Mesenchymal stem cell (in vitro differentiated cells and primary cell): ENCODE measurements around the gene FOSL2.

ENCODE experiments used
- DNase-seq: peaks from one replicate; pipeline ENCODE4 v3.0.0-alpha.2; 2013
- H2AFZ ChIP-seq: one replicate; pipeline ENCODE4 v1.6.1; 2013; ENCODE audit warnings: low read depth, mild to moderate bottlenecking, control low read depth, inconsistent platforms, low read length, moderate library complexity
- H2AK5ac ChIP-seq: 2 replicates; pipeline ENCODE4 v1.6.1; 2013; ENCODE audit warnings: low read length, moderate library complexity, mild to moderate bottlenecking, inconsistent platforms; ENCODE audit not compliant: severe bottlenecking
- H2BK120ac ChIP-seq: one replicate; pipeline ENCODE4 v1.6.1; 2013; ENCODE audit warnings: low read depth, mild to moderate bottlenecking, inconsistent platforms, low read length, moderate library complexity
- H2BK12ac ChIP-seq, 2 experiments: one replicate each; pipeline ENCODE4 v1.6.1; 2013; ENCODE audit warnings: inconsistent platforms in 2 of 2, low read length in 2 of 2, mild to moderate bottlenecking in 2 of 2, moderate library complexity in 2 of 2, control low read depth in 1 of 2
- H2BK15ac ChIP-seq: one replicate; pipeline ENCODE4 v1.6.1; 2013; ENCODE audit warnings: mild to moderate bottlenecking, low read depth, inconsistent platforms; ENCODE audit not compliant: poor library complexity, severe bottlenecking
- H2BK5ac ChIP-seq: 2 replicates; pipeline ENCODE4 v1.6.1; 2013; ENCODE audit warnings: low read depth, mild to moderate bottlenecking, low read length, control low read depth, inconsistent platforms; ENCODE audit not compliant: poor library complexity, severe bottlenecking
- H3K14ac ChIP-seq, 2 experiments: one replicate each; pipeline ENCODE4 v1.6.1; 2013; ENCODE audit warnings: inconsistent platforms in 2 of 2, low read length in 2 of 2, control low read depth in 1 of 2, mild to moderate bottlenecking in 1 of 2, moderate library complexity in 1 of 2
- H3K18ac ChIP-seq, 2 experiments: one replicate each; pipeline ENCODE4 v1.6.1; 2013; ENCODE audit warnings: inconsistent platforms in 2 of 2, low read length in 2 of 2, control low read depth in 1 of 2, low read depth in 1 of 2, mild to moderate bottlenecking in 1 of 2
- H3K23ac ChIP-seq, 2 experiments: one replicate each; pipeline ENCODE4 v1.6.1; 2013; ENCODE audit warnings: inconsistent platforms in 2 of 2, low read length in 2 of 2, mild to moderate bottlenecking in 2 of 2, moderate library complexity in 2 of 2, control low read depth in 1 of 2
- H3K27ac ChIP-seq: 2 replicates; pipeline ENCODE4 v1.5.1; 2013; ENCODE audit warnings: mild to moderate bottlenecking, moderate library complexity, low read length, control low read depth, inconsistent platforms; ENCODE audit not compliant: poor library complexity, severe bottlenecking
- H3K27me3 ChIP-seq, 2 experiments: 2 replicates each; pipeline versions ENCODE4 v1.6.1 to v1.7.0; 2013; ENCODE audit warnings: low read length in 2 of 2, mild to moderate bottlenecking in 2 of 2, moderate library complexity in 2 of 2, control low read depth in 1 of 2, inconsistent platforms in 1 of 2; ENCODE audit not compliant: control insufficient read depth in 1 of 2, insufficient read depth in 1 of 2
- H3K36me3 ChIP-seq, 2 experiments: 2 replicates each; pipeline versions ENCODE4 v1.6.1 to v1.7.0; 2013; ENCODE audit warnings: low read length in 2 of 2, control low read depth in 1 of 2, inconsistent platforms in 1 of 2, low read depth in 1 of 2, mild to moderate bottlenecking in 1 of 2; ENCODE audit not compliant: insufficient read depth in 2 of 2, control insufficient read depth in 1 of 2
- H3K4ac ChIP-seq, 2 experiments: one replicate each; pipeline ENCODE4 v1.6.1; 2013; ENCODE audit warnings: inconsistent platforms in 2 of 2, low read length in 2 of 2, mild to moderate bottlenecking in 2 of 2, moderate library complexity in 2 of 2, control low read depth in 1 of 2, low read depth in 1 of 2
- H3K4me1 ChIP-seq: 2 replicates; pipeline ENCODE4 v1.6.1; 2013; ENCODE audit warnings: low read depth, low read length, control low read depth; ENCODE audit not compliant: control insufficient read depth, insufficient read depth
- H3K4me2 ChIP-seq: 2 replicates; pipeline ENCODE4 v1.6.1; 2013; ENCODE audit warnings: low read length, mild to moderate bottlenecking, inconsistent platforms; ENCODE audit not compliant: poor library complexity, severe bottlenecking
- H3K4me3 ChIP-seq, 2 experiments: 2 replicates each; pipeline versions ENCODE4 v1.5.1 to v1.7.0; 2013; ENCODE audit warnings: low read length in 2 of 2, mild to moderate bottlenecking in 2 of 2, control low read depth in 1 of 2, low read depth in 1 of 2; ENCODE audit not compliant: insufficient read depth in 1 of 2
- H3K79me1 ChIP-seq: replicated peaks from 2 replicates; pipeline ENCODE4 v1.6.1; 2013; ENCODE audit warnings: mild to moderate bottlenecking, control low read depth, low read length, inconsistent platforms; ENCODE audit not compliant: poor library complexity, severe bottlenecking
- H3K9ac ChIP-seq: 2 replicates; pipeline ENCODE4 v1.7.0; 2013; ENCODE audit warnings: mild to moderate bottlenecking, low read length, moderate library complexity
- H3K9me3 ChIP-seq: 2 replicates; pipeline ENCODE4 v1.7.0; 2013; ENCODE audit warnings: mild to moderate bottlenecking, low read length; ENCODE audit not compliant: control insufficient read depth
- H4K8ac ChIP-seq: one replicate; pipeline ENCODE4 v1.6.1; 2013; ENCODE audit warnings: inconsistent platforms, mild to moderate bottlenecking, low read length, moderate library complexity
- H4K91ac ChIP-seq: one replicate; pipeline ENCODE4 v1.6.1; 2013; ENCODE audit warnings: mild to moderate bottlenecking, low read length, inconsistent platforms
- WGBS: methylation state at CpG from one replicate; pipeline ENCODE4 v1.1.7; 2013; ENCODE audit warnings: mixed read lengths; 5-methylcytosine and 5-hydroxymethylcytosine counted together

FOSL2 gene

GRCh38 chr2:28419443-28420270 lies 27.0 kb downstream of the FOSL2 start:
- no peak overlapping the region for H4K8ac ChIP-seq
- H3K4me2 ChIP-seq = no peak overlapping the region
- H3K9me3 ChIP-seq = no peaks in the 10 kb centered on the region
- no peak overlapping the region for H3K18ac ChIP-seq
- H2AFZ ChIP-seq = no peak overlapping the region
- peaks cover 21 to 66% of the 10 kb centered on the region in 2 experiments for H3K36me3 ChIP-seq
- peaks cover 21% of the 10 kb centered on the region for H3K4me1 ChIP-seq
- H3K79me1 ChIP-seq = peaks cover 13% of the 10 kb centered on the region
- H3K23ac ChIP-seq = no peak overlapping the region
- H4K91ac ChIP-seq = no peak overlapping the region
- no peak overlapping the region for H3K9ac ChIP-seq
- no peak overlapping the region for H3K4me3 ChIP-seq
- no peak overlapping the region for H2AK5ac ChIP-seq
- H3K14ac ChIP-seq = no peak overlapping the region
- H2BK120ac ChIP-seq = no peak overlapping the region
- H2BK15ac ChIP-seq = no peak overlapping the region
- no peak for DNase-seq
- no peak overlapping the region for H3K27ac ChIP-seq
- H2BK12ac ChIP-seq = no peak overlapping the region
- H3K27me3 ChIP-seq = no peaks in the 10 kb centered on the region
- H2BK5ac ChIP-seq = no peak overlapping the region
- WGBS = 94% methylated on average over 7 of the region's 7 CpGs
- H3K4ac ChIP-seq = no peak overlapping the region

- Histone ChIP-seq H3K4me2 (no peak overlapping the region), H2AFZ (no peak overlapping the region), H3K14ac (no peak overlapping the region), H3K4me1 (peaks cover 16% of the 10 kb centered on the region), H2BK12ac (no peak overlapping the region), H3K18ac (no peak overlapping the region), H3K27ac (no peak overlapping the region), H3K23ac (no peak overlapping the region), H2BK120ac (no peak overlapping the region), H3K79me1 (peaks cover 11% of the 10 kb centered on the region), H4K91ac (no peak overlapping the region), H3K4ac (no peak overlapping the region), H2BK5ac (no peak overlapping the region), H3K4me3 (no peak overlapping the region), H4K8ac (no peak overlapping the region), H3K27me3 (no peaks in the 10 kb centered on the region), H2BK15ac (no peak overlapping the region), H3K36me3 (peaks cover 13 to 55% of the 10 kb centered on the region in 2 experiments), H3K9me3 (no peaks in the 10 kb centered on the region), H2AK5ac (no peak overlapping the region), H3K9ac (no peak overlapping the region)
- 82% methylated on average over 4 of the region's 4 CpGs for WGBS
- DNase-seq = no peak
Observed at GRCh38 chr2:28420722-28421121, 28.1 kb downstream of the FOSL2 start.

- H2AK5ac ChIP-seq = no peak overlapping the region
- WGBS = 96% methylated on average over 17 of the region's 17 CpGs
- no peak overlapping the region for H2AFZ ChIP-seq
Observed at GRCh38 chr2:28422908-28423741, 30.5 kb downstream of the FOSL2 start.

More at GRCh38 chr2:28422908-28423741, 30.5 kb downstream of the FOSL2 start:
- H3K9me3 ChIP-seq = no peaks in the 10 kb centered on the region
- no peaks in the 10 kb centered on the region for H3K27me3 ChIP-seq
- H2BK120ac ChIP-seq = no peak overlapping the region
- peak overlapping the region; percentile 5 for H4K8ac ChIP-seq
- DNase-seq = no peak
- peaks cover 15% of the 10 kb centered on the region for H3K4me1 ChIP-seq
- no peak overlapping the region for H3K27ac ChIP-seq
- peak overlapping the region; percentile 9 for H2BK15ac ChIP-seq
- no peak overlapping the region for H2BK12ac ChIP-seq
- no peak overlapping the region for H3K4me2 ChIP-seq
- no peak overlapping the region for H4K91ac ChIP-seq
- no peak overlapping the region for H3K18ac ChIP-seq
- H3K9ac ChIP-seq = no peak overlapping the region
- peaks cover 10 to 31% of the 10 kb centered on the region in 2 experiments for H3K36me3 ChIP-seq
- H2BK5ac ChIP-seq = no peak overlapping the region
- H3K14ac ChIP-seq = no peak overlapping the region
- H3K79me1 ChIP-seq = peaks cover 6% of the 10 kb centered on the region
- no peak overlapping the region for H3K23ac ChIP-seq
- H3K4ac ChIP-seq = no peak overlapping the region
- H3K4me3 ChIP-seq = no peak overlapping the region
